Kidney tubule cell (primary cell): Measurements from ENCODE around the gene FASTKD2.

Experiments
- DNase-seq: peaks from one replicate; pipeline ENCODE4 v3.0.0-alpha.2; 2018; ENCODE audit warnings: low spot score

The FASTKD2 gene

DNA sequence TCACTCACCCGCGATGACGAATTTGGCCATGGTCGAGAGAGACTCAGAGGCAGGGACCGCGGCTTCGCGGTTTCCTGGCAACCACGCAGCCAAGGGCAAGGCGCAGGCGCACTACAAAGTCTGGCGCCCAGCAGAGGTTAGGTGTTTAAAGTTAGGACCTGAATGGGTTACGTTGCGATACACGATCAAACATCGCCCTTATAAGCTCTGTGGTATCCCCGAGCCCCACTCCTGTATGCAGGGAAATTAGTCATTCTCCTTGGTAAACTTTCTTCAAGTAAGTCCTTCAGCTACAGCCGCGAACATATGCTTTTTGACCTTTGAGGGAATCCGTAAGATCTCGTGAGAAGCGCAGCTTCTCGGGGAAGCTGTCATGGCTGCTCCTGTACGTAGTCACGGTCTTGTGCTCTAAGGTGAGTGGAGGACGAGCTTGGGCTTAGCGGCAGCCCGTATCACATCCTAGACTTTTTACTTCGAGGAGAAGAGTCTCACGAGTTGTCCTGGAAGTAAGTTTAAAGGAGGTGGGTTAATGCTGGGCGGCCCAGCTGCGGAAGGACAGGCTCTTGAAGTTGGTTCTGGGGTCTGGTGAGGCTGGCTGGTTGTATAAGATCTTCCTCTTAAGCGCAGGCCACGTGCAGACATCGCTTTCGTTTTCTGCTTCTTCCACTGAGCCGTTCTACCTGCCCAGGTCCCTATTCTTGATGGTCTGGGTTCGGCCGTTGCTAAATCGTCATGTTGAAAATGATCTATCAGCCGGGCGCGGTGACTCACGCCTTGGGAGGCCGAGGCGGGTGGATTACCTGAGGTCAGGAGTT is at the start of gene FASTKD2, which contains the start of gene MDH1B:
Gene FASTKD2 (plus strand): TSS at position 365 of the 815 bp plus-strand sequence. CDS start 1,088 bp downstream, outside the sequence.
Gene MDH1B (minus strand): TSS at position 87 of the 815 bp plus-strand sequence. CDS start 57 bp downstream, at position 30.
- peak; percentile 96 for DNase-seq

- no peak for DNase-seq
These were observed 48.8 kb upstream of the FASTKD2 start for GRCh38 chr2:206716623-206717022.

DNA sequence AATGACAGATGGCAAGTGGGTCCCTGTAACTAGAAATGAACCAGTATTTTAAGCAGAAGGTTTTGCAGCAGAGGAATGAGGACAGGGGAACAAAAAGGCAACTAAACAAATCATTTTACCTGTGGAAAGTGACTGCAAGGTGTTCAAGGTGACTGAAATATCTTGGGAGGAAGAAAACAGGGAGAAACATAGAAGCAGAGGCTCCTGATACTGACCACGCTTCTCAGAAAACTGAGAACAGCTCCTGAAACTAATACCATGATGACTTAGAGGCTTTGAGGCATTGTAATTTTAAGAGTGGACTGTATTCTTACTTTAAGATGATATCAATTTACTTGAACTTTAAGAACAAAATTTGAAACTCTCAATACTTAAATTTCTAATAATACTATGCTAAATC is 47.1 kb upstream of the FASTKD2 start, which contains the start of gene DYTN:
Gene DYTN (minus strand): TSS at position 101 of the 400 bp plus-strand sequence. CDS start 117 bp downstream, outside the sequence.
- no peak for DNase-seq

GRCh38 chr2:206721256-206721920 is 44.0 kb upstream of the FASTKD2 start:
- peak; percentile 9 for DNase-seq

- no peak for DNase-seq
These were observed 42.1 kb upstream of the FASTKD2 start for GRCh38 chr2:206723288-206723687.

GRCh38 chr2:206727287-206727686 is 38.1 kb upstream of the FASTKD2 start:
- DNase-seq: no peak

GRCh38 chr2:206728277-206729199 is 36.9 kb upstream of the FASTKD2 start:
- DNase-seq: peak; percentile 48

DNA sequence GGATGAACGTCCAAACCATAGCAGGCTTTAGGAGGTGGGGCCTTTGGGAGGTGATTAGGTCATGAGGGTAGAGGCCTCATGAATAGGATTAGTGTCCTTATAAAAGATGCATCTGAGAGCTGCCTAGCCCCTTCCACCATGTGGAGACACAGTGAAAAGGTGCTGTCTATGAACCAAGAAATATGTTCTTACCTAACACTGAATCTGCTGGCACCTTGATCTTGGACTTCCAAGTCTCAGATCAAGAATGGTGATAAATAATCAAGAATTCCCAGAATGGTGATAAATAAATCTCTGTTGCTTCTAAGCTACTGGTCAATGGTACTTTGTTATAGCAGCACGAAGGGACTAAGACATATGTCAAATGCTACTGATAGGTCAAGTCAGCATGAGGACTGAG is 32.1 kb upstream of the FASTKD2 start:
- DNase-seq: no peak

GRCh38 chr2:206736935-206737334 is 28.5 kb upstream of the FASTKD2 start:
- DNase-seq: no peak

- no peak for DNase-seq
These were observed 26.1 kb upstream of the FASTKD2 start for GRCh38 chr2:206739271-206739670.

DNA sequence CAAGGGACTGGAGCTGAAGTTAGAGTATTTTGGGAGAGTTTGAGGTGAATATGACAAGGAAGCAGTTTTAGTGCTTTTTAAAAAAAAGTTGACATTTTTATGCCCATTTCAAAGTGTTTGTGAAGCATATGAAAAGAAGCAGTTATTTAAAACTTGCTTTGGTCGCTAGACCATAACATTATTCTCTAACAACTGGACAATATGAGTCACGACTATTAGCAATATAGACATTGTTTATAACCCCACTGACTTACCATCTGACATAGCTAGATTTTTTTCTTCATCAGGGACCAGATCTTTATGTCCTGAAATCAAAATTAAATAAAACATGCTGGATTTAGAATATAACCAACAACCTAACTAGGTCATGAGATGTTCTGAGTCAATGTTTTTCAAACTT is 24.6 kb upstream of the FASTKD2 start:
- peak; percentile 12 for DNase-seq

- no peak for DNase-seq
These were observed 8.6 kb upstream of the FASTKD2 start for GRCh38 chr2:206756816-206757215.

- DNase-seq: no peak
These were observed 649 bp upstream of the FASTKD2 start for GRCh38 chr2:206764673-206765241.

- DNase-seq: no peak
These were observed 888 bp downstream of the FASTKD2 start for GRCh38 chr2:206766057-206766930.

DNA sequence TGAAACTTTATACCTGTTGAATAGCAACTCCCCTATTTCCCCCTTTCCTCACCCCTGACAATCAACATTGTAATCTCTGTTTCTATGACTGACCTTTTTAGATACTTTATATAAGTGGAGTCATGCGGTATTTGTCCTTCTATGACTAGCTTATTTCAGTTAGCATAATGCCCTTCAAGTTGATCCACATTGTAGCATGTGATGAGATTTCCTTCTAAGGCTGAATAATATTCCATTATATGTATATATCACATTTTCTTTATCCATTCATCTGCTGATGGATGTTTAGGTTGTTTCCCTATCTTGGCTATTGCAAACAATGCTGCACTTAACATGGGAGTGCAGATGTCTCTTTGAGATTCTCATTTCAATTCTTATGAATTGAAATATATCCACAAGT is 9.5 kb downstream of the FASTKD2 start:
- no peak for DNase-seq

DNA sequence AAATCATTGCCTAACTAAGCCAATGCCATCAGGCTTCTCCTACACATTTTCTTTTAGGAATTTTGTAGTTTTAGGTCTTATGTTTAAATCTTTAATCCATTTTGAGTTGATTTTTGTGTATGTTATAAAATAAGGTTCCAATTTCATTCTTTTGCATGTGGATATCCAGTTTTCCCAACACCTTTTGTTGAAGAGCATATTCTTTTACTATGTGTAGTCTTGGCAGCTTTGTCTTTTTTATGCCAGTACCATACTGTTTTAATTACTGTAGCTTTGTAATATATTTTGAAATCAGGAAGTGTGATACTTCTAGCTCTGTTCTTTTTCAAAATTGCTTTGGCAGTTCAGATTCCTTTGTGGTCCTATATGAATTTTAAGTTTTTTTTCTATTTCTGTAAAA is 11.0 kb downstream of the FASTKD2 start:
- no peak for DNase-seq

DNA sequence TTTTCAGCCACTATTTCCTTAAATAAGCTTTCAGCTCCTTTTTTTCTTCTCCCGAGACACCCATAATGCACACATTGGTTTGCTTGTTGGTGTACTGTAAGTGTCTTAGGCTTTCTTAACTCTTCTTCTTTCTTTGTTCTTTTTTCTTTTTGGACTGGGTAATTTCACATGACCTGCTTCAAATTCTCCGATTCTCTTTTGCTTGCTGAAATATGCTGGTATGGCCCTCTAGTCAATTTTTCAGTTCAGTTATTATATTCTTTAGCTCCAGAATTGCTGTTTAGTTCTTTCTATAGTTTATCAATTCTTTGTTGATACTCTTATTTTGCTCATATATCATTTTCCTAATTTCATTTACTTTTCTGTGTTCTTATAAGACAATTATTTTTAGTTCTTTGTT is 15.3 kb downstream of the FASTKD2 start:
- DNase-seq: no peak

DNA sequence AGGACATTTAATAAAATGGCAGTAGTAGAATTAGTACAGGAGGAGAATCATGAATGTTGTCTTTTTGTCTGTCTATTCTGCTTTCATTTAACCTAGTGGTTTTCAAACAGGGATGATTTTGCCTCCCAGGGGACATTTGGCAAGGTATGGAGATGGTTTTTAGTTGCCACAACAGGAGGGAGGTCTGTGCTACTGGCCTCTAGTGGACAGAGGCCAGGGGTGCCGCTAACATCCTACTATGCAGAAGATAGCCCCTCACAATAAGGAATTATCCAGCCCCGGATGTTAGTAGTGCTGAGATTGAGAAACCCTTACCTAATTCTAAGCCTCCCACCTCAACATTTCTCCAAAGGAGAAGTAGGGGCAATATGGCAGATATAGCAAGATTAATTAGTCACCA is 18.3 kb downstream of the FASTKD2 start:
- peak; percentile 8 for DNase-seq

- DNase-seq: no peak
These were observed 19.4 kb downstream of the FASTKD2 start for GRCh38 chr2:206784559-206785353.
